Kidney epithelial cell (primary cell): ENCODE data around the gene TFF2. TPM values are rescaled to one million over a fixed set of nuclear protein-coding genes. Genes with fewer than 3 reads are reported as not detected.

Experiments
- DNase-seq: peaks from one replicate; pipeline ENCODE4 v3.0.0-alpha.2; 2010; ENCODE audit warnings: low read depth
- H3K27me3 ChIP-seq: 2 replicates; pipeline ENCODE4 v1.6.0; 2011; ENCODE audit warnings: low read length; ENCODE audit not compliant: control insufficient read depth, insufficient read depth
- H3K36me3 ChIP-seq: 2 replicates; pipeline ENCODE4 v1.5.1; 2011; ENCODE audit warnings: low read length; ENCODE audit not compliant: control insufficient read depth, insufficient read depth
- H3K4me3 ChIP-seq: 2 replicates; pipeline ENCODE4 v1.5.1; 2011; ENCODE audit warnings: low read depth, mild to moderate bottlenecking, control low read depth, low read length
- total RNA-seq: library from RNA; depleted of rRNA; stranded (reverse); fragments of >200 nt; gene quantifications from 2 replicates; pipeline ENCODE4 v1.2.3, GENCODE V29; 2015
- TF ChIP-seq, protein P1 (sequence below): IDR thresholded peaks from 2 replicates; pipeline ENCODE4 v1.5.1; 2011; ENCODE audit warnings: mild to moderate bottlenecking, moderate library complexity, low read length, control low read depth, inconsistent platforms; ENCODE audit not compliant: insufficient read depth, poor library complexity, severe bottlenecking

Gene TFF2
- total RNA-seq, 1 donor from 2014 or later = not detected

DNA sequence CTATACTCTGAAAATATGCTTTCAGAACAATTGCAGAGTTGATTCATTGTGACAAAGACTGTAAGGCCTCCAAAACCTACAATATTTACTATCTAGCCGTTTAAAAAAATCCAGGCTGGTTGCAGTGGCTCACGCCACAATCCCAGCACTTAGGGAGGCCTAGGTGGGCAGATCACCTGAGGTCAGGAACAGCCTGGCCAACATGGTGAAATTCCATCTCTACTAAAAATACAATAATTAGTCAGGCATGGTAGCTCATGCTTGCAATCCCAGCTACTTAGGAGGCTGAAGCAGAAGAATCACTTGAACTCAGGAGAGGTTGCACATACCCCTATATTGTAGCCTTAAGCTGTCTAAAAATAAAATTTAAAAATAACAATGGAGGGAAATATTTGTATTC lies 5.3 kb upstream of the TFF2 start:
- no peak overlapping the region for H3K4me3 ChIP-seq
- TF ChIP-seq, protein P1, sequence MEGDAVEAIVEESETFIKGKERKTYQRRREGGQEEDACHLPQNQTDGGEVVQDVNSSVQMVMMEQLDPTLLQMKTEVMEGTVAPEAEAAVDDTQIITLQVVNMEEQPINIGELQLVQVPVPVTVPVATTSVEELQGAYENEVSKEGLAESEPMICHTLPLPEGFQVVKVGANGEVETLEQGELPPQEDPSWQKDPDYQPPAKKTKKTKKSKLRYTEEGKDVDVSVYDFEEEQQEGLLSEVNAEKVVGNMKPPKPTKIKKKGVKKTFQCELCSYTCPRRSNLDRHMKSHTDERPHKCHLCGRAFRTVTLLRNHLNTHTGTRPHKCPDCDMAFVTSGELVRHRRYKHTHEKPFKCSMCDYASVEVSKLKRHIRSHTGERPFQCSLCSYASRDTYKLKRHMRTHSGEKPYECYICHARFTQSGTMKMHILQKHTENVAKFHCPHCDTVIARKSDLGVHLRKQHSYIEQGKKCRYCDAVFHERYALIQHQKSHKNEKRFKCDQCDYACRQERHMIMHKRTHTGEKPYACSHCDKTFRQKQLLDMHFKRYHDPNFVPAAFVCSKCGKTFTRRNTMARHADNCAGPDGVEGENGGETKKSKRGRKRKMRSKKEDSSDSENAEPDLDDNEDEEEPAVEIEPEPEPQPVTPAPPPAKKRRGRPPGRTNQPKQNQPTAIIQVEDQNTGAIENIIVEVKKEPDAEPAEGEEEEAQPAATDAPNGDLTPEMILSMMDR = no peak
- no peak for DNase-seq
- no peaks in the 10 kb centered on the region for H3K36me3 ChIP-seq
- peaks cover 4% of the 10 kb centered on the region for H3K27me3 ChIP-seq

DNA sequence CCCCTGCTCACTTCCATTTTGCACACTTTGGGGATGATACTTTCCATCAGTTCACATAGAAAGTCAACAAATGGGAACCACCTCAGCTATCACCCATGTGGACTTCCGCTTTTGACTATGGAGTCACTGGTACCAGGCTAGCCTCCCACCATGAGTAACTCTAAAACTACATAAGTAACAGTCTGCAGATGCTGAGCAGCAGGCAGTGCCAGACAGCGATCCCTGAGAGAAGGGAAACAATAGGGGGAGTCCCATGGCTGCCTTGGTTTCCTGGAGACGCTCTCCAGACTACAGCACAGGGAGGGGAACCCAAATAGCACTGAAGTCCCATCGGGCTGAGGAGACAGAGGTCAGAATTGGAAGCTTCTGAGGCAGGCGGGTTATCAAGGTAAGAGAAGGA lies 2.8 kb upstream of the TFF2 start:
- no peak for DNase-seq
- peaks cover 12% of the 10 kb centered on the region for H3K27me3 ChIP-seq
- H3K36me3 ChIP-seq = no peaks in the 10 kb centered on the region
- TF ChIP-seq, protein P1 = no peak
- no peak overlapping the region for H3K4me3 ChIP-seq

DNA sequence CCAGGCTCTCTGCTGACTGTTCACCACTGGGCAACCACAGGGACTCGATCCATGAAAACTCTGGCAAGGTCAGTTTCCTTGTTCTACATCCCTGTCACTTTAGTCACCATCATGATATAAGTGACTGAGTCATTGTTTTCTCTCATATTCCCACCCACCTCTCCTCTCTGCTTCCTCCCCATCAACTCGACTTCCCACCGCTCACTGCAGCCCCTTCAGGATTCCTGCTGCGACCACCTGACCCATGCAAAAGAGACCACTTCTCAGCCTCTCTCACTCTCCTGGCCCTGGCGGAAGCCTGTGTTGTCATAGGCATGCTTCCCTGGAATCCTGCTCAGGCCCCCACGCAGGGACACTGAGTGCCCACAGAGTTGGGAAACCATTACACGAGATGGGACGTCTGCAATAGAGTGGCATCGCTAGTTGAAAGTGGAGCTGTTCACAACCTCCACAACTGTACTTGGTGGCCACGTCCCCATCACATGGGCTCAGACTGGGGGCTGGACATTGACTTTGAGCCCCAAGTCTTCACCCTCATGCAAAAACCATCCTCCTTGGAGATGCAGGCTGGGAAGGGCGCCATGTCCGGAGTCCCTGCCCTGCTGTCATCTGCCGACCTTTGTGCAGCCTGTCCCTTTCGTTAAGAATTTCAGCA lies 1.8 kb upstream of the TFF2 start:
- Histone ChIP-seq H3K36me3 (no peaks in the 10 kb centered on the region), H3K27me3 (peaks cover 10% of the 10 kb centered on the region), H3K4me3 (no peak overlapping the region)
- DNase-seq = no peak
- TF ChIP-seq, protein P1 = no peak

DNA sequence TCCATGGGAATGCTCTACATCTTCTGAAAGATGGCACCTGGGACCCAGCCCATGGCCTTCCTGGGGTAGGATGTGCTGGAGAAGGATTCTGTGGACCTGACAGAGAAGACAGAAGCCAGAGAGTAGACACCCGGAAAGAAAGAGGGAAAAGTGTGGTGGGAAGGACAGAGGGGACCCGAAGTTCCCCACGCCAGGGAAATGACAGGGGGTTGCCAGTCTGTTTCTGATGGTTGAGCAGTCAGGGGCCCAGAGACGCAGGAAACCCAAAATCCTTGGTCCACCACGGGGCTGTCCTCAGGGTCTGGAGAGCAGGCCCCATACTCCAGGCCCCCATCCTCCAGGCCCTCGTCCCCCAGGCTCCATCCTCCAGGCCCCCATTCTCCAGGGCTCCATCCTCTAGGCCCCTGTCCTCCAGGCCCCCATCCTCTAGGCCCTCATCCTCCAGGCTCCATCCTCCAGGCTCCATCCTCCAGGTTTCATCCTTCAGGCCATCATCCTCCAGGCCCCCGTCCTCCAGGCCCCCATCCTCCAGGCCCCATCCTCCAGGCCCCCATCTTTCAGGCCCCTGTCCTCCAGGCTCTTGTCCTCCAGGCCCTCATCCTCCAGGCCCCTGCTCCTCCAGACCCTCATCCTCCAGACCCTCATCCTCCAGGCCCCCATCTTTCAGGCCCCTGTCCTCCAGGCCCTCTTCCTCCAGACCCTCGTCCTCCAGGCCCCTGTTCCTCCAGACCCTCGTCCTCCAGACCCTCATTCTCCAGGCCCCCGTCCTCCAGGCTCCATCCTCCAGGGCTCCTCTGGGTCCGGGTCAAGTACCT lies 1.0 kb upstream of the TFF2 start:
- peaks cover 13% of the 10 kb centered on the region for H3K27me3 ChIP-seq
- TF ChIP-seq, protein P1 = no peak
- no peak overlapping the region for H3K4me3 ChIP-seq
- H3K36me3 ChIP-seq = no peaks in the 10 kb centered on the region
- DNase-seq = no peak

DNA sequence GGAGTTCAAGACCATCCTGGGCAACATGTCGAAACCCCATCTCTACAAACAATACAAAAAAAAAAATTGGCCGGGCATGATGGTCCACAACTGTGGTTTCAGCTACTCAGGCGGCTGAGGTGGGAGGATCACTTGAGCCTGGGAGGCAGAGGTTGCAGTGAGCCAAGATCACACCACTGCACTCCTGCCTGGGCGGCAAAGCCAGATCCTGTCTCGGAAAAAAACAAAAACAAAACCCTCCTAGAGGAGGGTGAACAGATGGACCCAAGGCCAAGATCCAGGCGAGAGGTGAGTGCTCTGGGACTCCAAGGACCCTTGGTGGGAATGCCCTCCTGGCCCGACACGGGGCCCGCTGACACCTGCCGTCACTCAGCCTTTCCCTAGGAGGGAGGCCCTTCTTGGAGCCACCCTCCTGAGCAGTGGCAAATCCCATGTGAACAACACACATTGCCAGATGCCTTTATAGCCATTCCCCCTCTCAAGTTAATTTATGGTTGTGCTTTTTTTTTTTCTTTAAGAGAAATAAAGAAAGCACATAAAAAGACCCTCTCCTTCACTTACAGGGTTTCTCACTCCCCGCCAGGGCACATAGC lies 380 bp downstream of the TFF2 start:
- Histone ChIP-seq H3K4me3 (no peak overlapping the region), H3K27me3 (peaks cover 13% of the 10 kb centered on the region), H3K36me3 (no peaks in the 10 kb centered on the region)
- no peak for DNase-seq
- TF ChIP-seq, protein P1 = no peak
